Gastrocnemius medialis (tissue), 4 donors: ENCODE measurements around the gene PIGT. TPM values are rescaled to one million over a fixed set of nuclear protein-coding genes. Genes with fewer than 3 reads are reported as not detected.

Experiments
- ATAC-seq, 2 donors: fragments of 150-250 bp; one replicate each; pipeline ENCODE4 v1.9.1; 2016
- DNase-seq, 2 donors: peaks; one replicate each; pipeline ENCODE4 v3.0.0-alpha.2; 2019
- H3K27ac ChIP-seq, 4 donors: fragments of 200-600 bp; sonication (generic); 1 replicate in 1 of 4; 2 replicates in 3 of 4; pipeline ENCODE4 v1.5.1; 2016 to 2018; ENCODE audit warnings: mild to moderate bottlenecking in 2 of 4, moderate library complexity in 1 of 4
- H3K27me3 ChIP-seq, 3 donors: fragments of 200-600 bp; sonication (generic) in 2 of 3; 1 replicate in 1 of 3; 2 replicates in 2 of 3; pipeline versions ENCODE4 v1.5.1 to v1.6.0; 2016 to 2019; ENCODE audit warnings: mild to moderate bottlenecking in 1 of 3, moderate library complexity in 1 of 3
- H3K36me3 ChIP-seq, 2 donors: fragments of 200-600 bp; sonication (generic) in 1 of 2; one replicate each; pipeline ENCODE4 v1.5.1; 2017 to 2018
- H3K4me1 ChIP-seq, 2 donors: fragments of 200-600 bp; sonication (generic) in 1 of 2; one replicate each; pipeline ENCODE4 v1.5.1; 2016 to 2017; ENCODE audit warnings: mild to moderate bottlenecking in 2 of 2
- H3K4me3 ChIP-seq, 4 donors: fragments of 200-600 bp; sonication (generic) in 3 of 4; 1 replicate in 1 of 4; 2 replicates in 3 of 4; pipeline ENCODE4 v1.5.1; 2016 to 2019; ENCODE audit warnings: mild to moderate bottlenecking in 2 of 4
- H3K9me3 ChIP-seq, 3 donors: fragments of 200-600 bp; sonication (generic) in 2 of 3; 1 replicate in 1 of 3; 2 replicates in 2 of 3; pipeline ENCODE4 v1.5.1; 2016 to 2019
- CTCF ChIP-seq, 5 experiments: fragments of 450-650 bp in 3 of 5; fragments of 200-600 bp in 2 of 5; sonication (generic) in 2 of 5; IDR thresholded peaks in 4 of 5; conservative IDR thresholded peaks in 1 of 5; 1 replicate in 4 of 5; 2 replicates in 1 of 5; pipeline ENCODE4 v1.5.1; 2016 to 2019; ENCODE audit warnings: antibody characterized with exemption in 5 of 5, mild to moderate bottlenecking in 3 of 5, moderate library complexity in 3 of 5
- POLR2A ChIP-seq, 2 donors: fragments of 450-650 bp; IDR thresholded peaks; one replicate each; pipeline ENCODE4 v1.6.1; 2017; ENCODE audit warnings: antibody characterized with exemption in 2 of 2, mild to moderate bottlenecking in 2 of 2, moderate library complexity in 2 of 2
- in situ Hi-C, 4 donors: fragments of 200-750 bp; cut with MboI; loops; one replicate each; pipeline versions ENCODE4 v1.15.0 to v1.8.0; 2017; ENCODE audit warnings: low sequenced_read_pairs in 4 of 4
- intact Hi-C: fragments of 100-400 bp; cut with DNase I; formaldehyde crosslinking; loops from one replicate; pipeline ENCODE4 v1.15.1; 2023; ENCODE audit warnings: low total_unique reads
- total RNA-seq, 4 donors: library from RNA; depleted of rRNA; stranded (reverse); fragments of >200 nt; gene quantifications; one replicate each; pipeline versions ENCODE4 v1.1.0 to v1.2.3, GENCODE V29; 2016

Gene PIGT
- total RNA-seq, result 100 to 1,000 TPM in 1 of 4 donors, 10 to 100 TPM in 3; 45.9 to 118 (median 94.2) TPM

- TF ChIP-seq CTCF (IDR thresholded peaks at IDR 0.05 in 4 of 5, conservative IDR thresholded peaks at IDR 0.05 in 1 of 5) (peak in 1 of 5 experiments; percentile 13), POLR2A (IDR thresholded peaks at IDR 0.05) (peak; percentile 83)
- Histone ChIP-seq H3K27me3 (no peaks in the 10 kb centered on the region), H3K9me3 (no peaks in the 10 kb centered on the region), H3K4me3 (peak within 1 kb of the TSS; percentile 81 to 99 (median 97)), H3K36me3 (peaks cover 0 to 29% of the 10 kb centered on the region in 2 donors), H3K4me1 (peaks cover 30 to 37% of the 10 kb centered on the region in 2 donors), H3K27ac (peak within 1 kb of the TSS; percentile 82 to 92 (median 87))
- intact Hi-C loops, result loop anchor here (1.0 kb wide), 2 partner anchors 9 to 93 kb away; no protein-coding TSS in a partner anchor
- in situ Hi-C loops, result no loop called here
- DNase-seq, result peak; percentile 81 to 84
- peak; percentile 96 to 97 for ATAC-seq
Observed at GRCh38 chr20:45415822-45416637, at the start of gene PIGT. Gene PIGT, plus strand, starts transcription at chr20:45416141. Its CDS starts 16 bp downstream, at chr20:45416157.

- DNase-seq, result no peak
- Histone ChIP-seq H3K27ac (no peak overlapping the region), H3K4me3 (no peak overlapping the region), H3K27me3 (no peaks in the 10 kb centered on the region), H3K36me3 (peaks cover 0 to 34% of the 10 kb centered on the region in 2 donors), H3K4me1 (peaks cover 8% of the 10 kb centered on the region in 2 donors), H3K9me3 (no peaks in the 10 kb centered on the region)
- ATAC-seq, result no peak
- TF ChIP-seq CTCF (IDR thresholded peaks at IDR 0.05 in 4 of 5, conservative IDR thresholded peaks at IDR 0.05 in 1 of 5) (no peak), POLR2A (IDR thresholded peaks at IDR 0.05) (no peak)
- intact Hi-C loops (no loop called here), in situ Hi-C loops (loop anchor here in 1 of 4 donors (25.0 kb wide), 1 partner anchor 1154 kb away; the partner anchor contains the start of gene OSER1)
Observed at GRCh38 chr20:45366192-45366591, 49.7 kb upstream of the PIGT start.

GRCh38 chr20:45366631-45367030 lies 49.3 kb upstream of the PIGT start:
- in situ Hi-C loops (loop anchor here in 1 of 4 donors (25.0 kb wide), 1 partner anchor 1154 kb away; the partner anchor contains the start of gene OSER1), intact Hi-C loops (no loop called here)
- H3K4me3 ChIP-seq, result no peak overlapping the region
- no peak for DNase-seq
- no peaks in the 10 kb centered on the region for H3K9me3 ChIP-seq
- peaks cover 8% of the 10 kb centered on the region in 2 donors for H3K4me1 ChIP-seq
- H3K27ac ChIP-seq, result no peak overlapping the region
- no peak for ATAC-seq
- no peaks in the 10 kb centered on the region for H3K27me3 ChIP-seq
- TF ChIP-seq CTCF (IDR thresholded peaks at IDR 0.05 in 4 of 5, conservative IDR thresholded peaks at IDR 0.05 in 1 of 5) (no peak), POLR2A (IDR thresholded peaks at IDR 0.05) (no peak)
- H3K36me3 ChIP-seq, result peaks cover 0 to 34% of the 10 kb centered on the region in 2 donors

DNA sequence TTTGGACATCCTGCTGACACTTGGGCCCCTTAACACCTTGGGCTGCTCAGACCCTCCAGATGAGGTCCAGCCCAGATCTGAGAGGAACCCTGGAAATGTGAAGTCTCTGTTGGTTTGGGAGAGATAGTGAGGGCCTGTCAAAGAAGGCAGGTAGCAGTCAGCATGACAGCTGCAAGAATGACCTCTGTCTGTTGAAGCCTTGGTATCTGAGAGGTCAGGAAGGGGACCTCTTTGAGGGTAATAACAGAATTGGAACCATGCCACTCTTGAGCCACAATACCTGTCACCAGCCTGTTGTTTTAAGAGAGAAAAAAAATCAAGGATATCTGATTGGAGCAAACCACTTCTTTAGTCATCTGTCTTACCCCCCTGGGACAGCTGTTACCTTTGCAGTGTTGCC lies 48.8 kb upstream of the PIGT start:
- in situ Hi-C loops, result loop anchor here in 1 of 4 donors (25.0 kb wide), 1 partner anchor 1155 kb away; the partner anchor contains the start of gene OSER1
- ATAC-seq, result no peak
- Histone ChIP-seq H3K4me1 (peaks cover 8% of the 10 kb centered on the region in 2 donors), H3K9me3 (no peaks in the 10 kb centered on the region), H3K27me3 (no peaks in the 10 kb centered on the region), H3K36me3 (peaks cover 0 to 34% of the 10 kb centered on the region in 2 donors), H3K4me3 (no peak overlapping the region), H3K27ac (no peak overlapping the region)
- DNase-seq, result no peak
- intact Hi-C loops, result no loop called here
- no peak for TF ChIP-seq POLR2A (IDR thresholded peaks at IDR 0.05)
- no peak for TF ChIP-seq CTCF (IDR thresholded peaks at IDR 0.05 in 4 of 5, conservative IDR thresholded peaks at IDR 0.05 in 1 of 5)
